GM18951 (cell line): Measurements from ENCODE around the gene ITSN2.

ENCODE experiments used
- POLR2A ChIP-seq: IDR thresholded peaks from 4 replicates; pipeline ENCODE4 v1.6.1; 2011; ENCODE audit warnings: mild to moderate bottlenecking; ENCODE audit not compliant: insufficient read length, insufficient read depth; ENCODE audit errors: extremely low read depth
- in situ Hi-C: fragments of 300-500 bp; cut with MboI; formaldehyde crosslinking; loops from one replicate; pipeline ENCODE4 v1.12.0; 2022; ENCODE audit warnings: low sequenced_read_pairs, mixed read lengths, inconsistent platforms; ENCODE audit not compliant: unreplicated experiment

Gene ITSN2

GRCh38 chr2:24175631-24176187 is 184.6 kb downstream of the ITSN2 start:
- no peak for TF ChIP-seq POLR2A
- in situ Hi-C loops = no loop called here

DNA sequence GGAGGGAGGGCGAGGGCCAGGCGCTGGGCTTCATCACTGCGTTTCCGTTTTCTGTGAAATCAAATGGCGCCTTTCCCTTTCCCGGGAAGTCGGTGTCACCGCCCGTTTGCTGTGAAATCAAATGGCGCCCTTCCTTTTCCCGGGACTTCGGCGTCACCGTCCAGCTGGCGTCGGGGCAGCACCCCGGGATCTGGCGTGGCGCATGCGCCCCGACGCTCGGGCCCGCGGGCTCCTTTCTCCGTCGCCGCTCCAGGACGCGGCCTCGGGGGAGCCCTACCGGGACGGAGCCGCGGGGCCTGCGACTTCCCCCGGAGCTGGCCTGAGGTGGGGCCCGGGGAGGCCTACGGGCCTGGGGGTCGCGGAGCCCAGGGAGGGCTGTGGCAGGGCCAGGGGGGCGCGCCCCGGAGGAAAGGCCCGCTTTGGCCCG is 185.5 kb downstream of the ITSN2 start, which contains the start of gene FAM228A:
Gene FAM228A (plus strand): TSS at position 203 of the 427 bp plus-strand sequence. CDS start 428 bp downstream, outside the sequence.
- in situ Hi-C loops = no loop called here
- TF ChIP-seq POLR2A = no peak

DNA sequence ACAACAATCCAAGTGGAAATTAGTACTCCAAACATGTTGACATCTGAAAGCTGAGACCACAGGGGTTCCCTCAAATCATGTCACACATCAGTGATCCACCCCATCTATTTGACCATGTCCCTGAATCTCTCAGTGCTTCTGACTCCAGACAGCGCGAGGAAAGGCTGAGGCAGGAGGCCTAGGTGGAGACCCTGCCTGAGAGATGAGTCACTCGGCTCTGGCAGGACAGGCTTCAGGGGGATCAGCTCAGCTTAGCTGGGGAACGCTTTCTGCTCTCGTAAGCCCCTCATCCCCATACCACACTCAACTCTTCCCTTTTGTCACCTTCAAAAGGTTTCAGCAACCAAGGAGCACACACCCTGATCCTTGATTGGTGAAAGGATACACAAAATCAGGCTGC is 191.3 kb downstream of the ITSN2 start:
- no peak for TF ChIP-seq POLR2A
- in situ Hi-C loops = no loop called here

GRCh38 chr2:24164416-24164973 is 195.8 kb downstream of the ITSN2 start:
- TF ChIP-seq POLR2A = no peak
- in situ Hi-C loops = no loop called here

DNA sequence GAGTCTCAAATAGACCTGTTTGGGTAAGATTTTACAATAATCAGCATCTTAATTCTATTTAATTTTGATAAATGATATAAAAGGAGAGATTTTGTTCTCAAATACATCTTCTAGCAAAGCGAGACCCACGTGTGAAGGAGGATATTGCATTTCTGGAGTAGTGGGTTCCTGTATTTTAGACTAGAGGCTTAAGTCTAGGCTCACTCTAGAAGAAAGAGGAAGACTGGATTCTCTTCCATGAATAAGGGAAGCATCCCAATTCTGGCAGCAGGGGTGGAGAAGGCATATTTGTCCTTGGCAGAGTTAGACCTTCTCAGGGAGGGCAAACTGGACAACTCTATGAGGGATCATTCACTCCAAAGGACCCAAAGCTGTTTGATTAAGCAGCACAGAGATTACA is 196.7 kb downstream of the ITSN2 start:
- no peak for TF ChIP-seq POLR2A
- in situ Hi-C loops = no loop called here

- in situ Hi-C loops = no loop called here
- TF ChIP-seq POLR2A = no peak
Observed at GRCh38 chr2:24163186-24163585, 197.2 kb downstream of the ITSN2 start.

DNA sequence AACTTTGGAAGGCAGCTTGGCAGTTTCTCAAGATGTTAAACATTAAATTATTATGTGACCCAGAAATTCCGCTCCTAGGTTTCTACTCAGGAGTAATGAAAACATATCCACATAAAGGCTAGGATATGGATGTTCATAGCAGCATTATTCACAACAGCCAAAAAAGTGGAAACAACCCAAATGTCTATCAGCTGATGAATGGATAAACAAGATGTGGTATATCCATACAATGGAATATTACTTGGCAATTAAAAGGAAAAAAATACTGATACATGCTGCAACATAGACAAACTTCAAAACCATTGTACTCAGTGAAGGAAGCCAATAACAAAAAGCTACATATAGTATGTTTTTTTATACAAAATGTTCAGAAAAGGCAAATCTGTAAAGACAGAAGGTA is 197.8 kb downstream of the ITSN2 start:
- TF ChIP-seq POLR2A = no peak
- in situ Hi-C loops = no loop called here

DNA sequence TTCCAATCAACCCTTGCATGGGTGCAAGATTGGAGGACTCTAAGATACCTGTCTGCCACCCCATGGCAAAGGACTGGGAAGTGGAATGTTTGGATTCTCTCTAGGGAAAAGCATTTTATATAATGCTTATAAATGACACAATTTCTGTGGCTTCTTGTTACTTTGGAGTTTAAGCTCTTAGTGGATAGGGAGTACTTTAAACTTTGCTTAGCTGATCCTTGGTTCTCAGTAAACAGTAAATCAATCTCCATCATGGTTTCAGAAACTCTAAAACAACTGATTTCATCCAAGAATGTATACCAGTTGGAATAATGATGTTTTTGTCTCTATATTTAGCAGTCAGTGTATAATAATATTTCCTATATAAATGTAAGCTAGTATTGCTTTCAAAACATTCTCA is 199.6 kb downstream of the ITSN2 start:
- in situ Hi-C loops = no loop called here
- no peak for TF ChIP-seq POLR2A

GRCh38 chr2:24159708-24160107 is 200.6 kb downstream of the ITSN2 start:
- TF ChIP-seq POLR2A = no peak
- in situ Hi-C loops = no loop called here

GRCh38 chr2:24158131-24158530 is 202.2 kb downstream of the ITSN2 start:
- in situ Hi-C loops = no loop called here
- no peak for TF ChIP-seq POLR2A

DNA sequence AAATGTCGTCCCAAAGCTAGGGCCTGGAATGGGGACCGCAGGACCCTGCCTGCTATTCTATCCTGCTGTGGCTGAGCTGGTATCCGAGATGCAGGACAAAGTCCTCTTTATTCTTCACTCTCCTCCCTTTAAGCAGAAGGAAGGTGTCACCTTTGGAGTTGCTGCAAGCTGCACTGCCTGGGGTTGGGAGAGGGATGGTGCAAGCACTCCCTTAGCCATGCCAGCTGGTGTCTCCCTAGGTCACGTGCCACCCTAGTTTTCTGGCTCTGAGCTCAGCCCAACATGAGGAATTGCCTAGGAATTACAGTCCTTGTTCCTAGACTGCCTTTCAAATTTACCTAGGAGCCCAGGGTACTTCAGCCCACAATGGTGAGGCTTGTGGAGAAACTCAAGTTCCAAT is 206.9 kb downstream of the ITSN2 start:
- TF ChIP-seq POLR2A = no peak
- in situ Hi-C loops = no loop called here
